OCI-LY1 (cell line): Measurements from ENCODE around the gene NUDCD3.

Source experiments
- H2AFZ ChIP-seq: fragments of 200-600 bp; sonication (generic), shearing (Covaris generic); 2 replicates; pipeline ENCODE4 v1.6.0; 2014; ENCODE audit warnings: antibody characterized with exemption, mild to moderate bottlenecking, low read length
- H3F3A ChIP-seq: fragments of 200-600 bp; sonication (generic), shearing (Covaris generic); 2 replicates; pipeline ENCODE4 v1.6.0; 2014; ENCODE audit warnings: mild to moderate bottlenecking, antibody characterized with exemption, low read length, moderate library complexity; ENCODE audit not compliant: insufficient read depth
- H3K27ac ChIP-seq: fragments of 200-600 bp; sonication (generic); 2 replicates; pipeline ENCODE4 v1.5.1; 2014; ENCODE audit warnings: low read length, mixed run types, mild to moderate bottlenecking, low read depth; ENCODE audit not compliant: poor library complexity, severe bottlenecking
- H3K27me3 ChIP-seq: fragments of 200-600 bp; sonication (generic); 2 replicates; pipeline ENCODE4 v1.6.0; 2014; ENCODE audit warnings: antibody characterized with exemption, mild to moderate bottlenecking, low read length, moderate library complexity; ENCODE audit not compliant: insufficient read depth
- H3K36me3 ChIP-seq: fragments of 200-600 bp; sonication (generic); 2 replicates; pipeline ENCODE4 v1.6.1; 2014; ENCODE audit warnings: mild to moderate bottlenecking, antibody characterized with exemption, low read length, moderate library complexity, mixed read lengths; ENCODE audit not compliant: insufficient read depth
- H3K4me1 ChIP-seq: fragments of 200-600 bp; sonication (generic); 2 replicates; pipeline ENCODE4 v1.5.1; 2014; ENCODE audit warnings: mild to moderate bottlenecking, low read length, moderate library complexity; ENCODE audit not compliant: insufficient read depth, severe bottlenecking
- H3K4me2 ChIP-seq: fragments of 200-600 bp; sonication (generic), shearing (Covaris generic); 2 replicates; pipeline ENCODE4 v1.6.1; 2014; ENCODE audit warnings: low read length
- H3K4me3 ChIP-seq: fragments of 200-600 bp; sonication (generic); 2 replicates; pipeline ENCODE4 v1.5.1; 2014; ENCODE audit warnings: low read length, low read depth, mild to moderate bottlenecking, mixed read lengths; ENCODE audit not compliant: poor library complexity, severe bottlenecking
- H3K79me2 ChIP-seq: fragments of 200-600 bp; shearing (Covaris generic); 2 replicates; pipeline ENCODE4 v1.6.1; 2016; ENCODE audit warnings: mixed run types, low read length, mixed read lengths; ENCODE audit not compliant: insufficient read depth
- H3K9ac ChIP-seq: fragments of 200-600 bp; sonication (generic), shearing (Covaris generic); 2 replicates; pipeline ENCODE4 v1.6.1; 2014; ENCODE audit warnings: mild to moderate bottlenecking, low read length, mixed read lengths
- H3K9me2 ChIP-seq: fragments of 200-600 bp; sonication (generic), shearing (Covaris generic); 2 replicates; pipeline ENCODE4 v1.6.1; 2014; ENCODE audit warnings: low read depth, mild to moderate bottlenecking, low read length, mixed read lengths
- H3K9me3 ChIP-seq: fragments of 200-600 bp; shearing (Covaris generic); 2 replicates; pipeline ENCODE4 v1.6.1; 2014; ENCODE audit warnings: low read length, mixed read lengths
- H4K20me1 ChIP-seq: fragments of 200-600 bp; sonication (generic), shearing (Covaris generic); 2 replicates; pipeline ENCODE4 v1.6.0; 2016; ENCODE audit warnings: mild to moderate bottlenecking, low read length; ENCODE audit not compliant: insufficient read depth
- EZH2 ChIP-seq: fragments of 200-600 bp; sonication (generic), shearing (Covaris generic); IDR thresholded peaks from 2 replicates; pipeline ENCODE4 v1.8.0; 2017; ENCODE audit warnings: borderline replicate concordance, mixed run types, mild to moderate bottlenecking, antibody characterized with exemption, low read length, moderate library complexity, mixed read lengths
- TF ChIP-seq, protein P1 (sequence below): fragments of 200-600 bp; sonication (generic), shearing (Covaris generic); IDR thresholded peaks from 2 replicates; pipeline ENCODE4 v1.5.1; 2017; ENCODE audit warnings: mild to moderate bottlenecking, antibody characterized with exemption, low read length, moderate library complexity, mixed read lengths

NUDCD3 gene

DNA sequence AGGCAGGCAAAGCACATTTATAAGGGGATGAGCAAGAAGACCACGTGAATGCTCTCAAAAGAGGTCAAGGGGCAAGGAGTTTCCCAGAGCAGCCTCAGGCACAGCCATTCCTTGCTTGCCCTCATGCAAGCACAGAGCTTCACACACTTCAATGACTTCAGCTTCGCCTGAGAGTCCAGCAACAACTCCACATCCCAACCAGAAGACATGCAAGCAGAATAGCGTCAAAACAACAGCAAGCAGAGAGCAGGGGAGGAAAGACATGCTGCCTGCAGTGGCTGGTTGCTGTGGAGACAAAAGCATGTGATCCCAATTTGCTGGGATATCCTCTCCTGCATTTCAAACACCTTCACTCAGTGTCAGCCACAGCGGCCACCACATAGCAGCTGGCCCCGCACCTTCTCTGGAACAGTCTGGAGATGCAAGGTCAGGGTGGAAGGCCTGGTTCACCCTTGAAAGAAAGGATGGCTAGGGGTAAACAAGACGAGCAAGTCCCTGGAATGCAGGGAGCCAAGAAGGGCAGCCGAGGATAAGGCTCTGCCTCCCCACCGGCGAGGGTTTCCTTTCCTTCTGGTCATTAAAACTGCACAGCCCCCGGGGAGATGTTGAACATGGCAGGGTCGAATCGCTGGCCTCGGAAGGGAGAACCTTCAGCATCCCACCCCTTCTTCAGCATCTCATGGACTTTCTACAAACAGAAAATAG is 104.9 kb downstream of the NUDCD3 start:
- Histone ChIP-seq H3K9me3 (no peaks in the 10 kb centered on the region), H3F3A (no peaks in the 10 kb centered on the region), H3K79me2 (no peaks in the 10 kb centered on the region), H3K4me1 (no peaks in the 10 kb centered on the region), H3K4me2 (no peak overlapping the region), H3K36me3 (peaks cover 52% of the 10 kb centered on the region; the same call in 1 of the 2 replicates), H2AFZ (no peak overlapping the region), H3K9me2 (no peaks in the 10 kb centered on the region), H3K27me3 (no peaks in the 10 kb centered on the region), H3K9ac (no peak overlapping the region), H4K20me1 (no peaks in the 10 kb centered on the region), H3K27ac (no peak overlapping the region), H3K4me3 (no peak overlapping the region)
- TF ChIP-seq EZH2: no peak
- TF ChIP-seq, protein P1, sequence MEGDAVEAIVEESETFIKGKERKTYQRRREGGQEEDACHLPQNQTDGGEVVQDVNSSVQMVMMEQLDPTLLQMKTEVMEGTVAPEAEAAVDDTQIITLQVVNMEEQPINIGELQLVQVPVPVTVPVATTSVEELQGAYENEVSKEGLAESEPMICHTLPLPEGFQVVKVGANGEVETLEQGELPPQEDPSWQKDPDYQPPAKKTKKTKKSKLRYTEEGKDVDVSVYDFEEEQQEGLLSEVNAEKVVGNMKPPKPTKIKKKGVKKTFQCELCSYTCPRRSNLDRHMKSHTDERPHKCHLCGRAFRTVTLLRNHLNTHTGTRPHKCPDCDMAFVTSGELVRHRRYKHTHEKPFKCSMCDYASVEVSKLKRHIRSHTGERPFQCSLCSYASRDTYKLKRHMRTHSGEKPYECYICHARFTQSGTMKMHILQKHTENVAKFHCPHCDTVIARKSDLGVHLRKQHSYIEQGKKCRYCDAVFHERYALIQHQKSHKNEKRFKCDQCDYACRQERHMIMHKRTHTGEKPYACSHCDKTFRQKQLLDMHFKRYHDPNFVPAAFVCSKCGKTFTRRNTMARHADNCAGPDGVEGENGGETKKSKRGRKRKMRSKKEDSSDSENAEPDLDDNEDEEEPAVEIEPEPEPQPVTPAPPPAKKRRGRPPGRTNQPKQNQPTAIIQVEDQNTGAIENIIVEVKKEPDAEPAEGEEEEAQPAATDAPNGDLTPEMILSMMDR: no peak

DNA sequence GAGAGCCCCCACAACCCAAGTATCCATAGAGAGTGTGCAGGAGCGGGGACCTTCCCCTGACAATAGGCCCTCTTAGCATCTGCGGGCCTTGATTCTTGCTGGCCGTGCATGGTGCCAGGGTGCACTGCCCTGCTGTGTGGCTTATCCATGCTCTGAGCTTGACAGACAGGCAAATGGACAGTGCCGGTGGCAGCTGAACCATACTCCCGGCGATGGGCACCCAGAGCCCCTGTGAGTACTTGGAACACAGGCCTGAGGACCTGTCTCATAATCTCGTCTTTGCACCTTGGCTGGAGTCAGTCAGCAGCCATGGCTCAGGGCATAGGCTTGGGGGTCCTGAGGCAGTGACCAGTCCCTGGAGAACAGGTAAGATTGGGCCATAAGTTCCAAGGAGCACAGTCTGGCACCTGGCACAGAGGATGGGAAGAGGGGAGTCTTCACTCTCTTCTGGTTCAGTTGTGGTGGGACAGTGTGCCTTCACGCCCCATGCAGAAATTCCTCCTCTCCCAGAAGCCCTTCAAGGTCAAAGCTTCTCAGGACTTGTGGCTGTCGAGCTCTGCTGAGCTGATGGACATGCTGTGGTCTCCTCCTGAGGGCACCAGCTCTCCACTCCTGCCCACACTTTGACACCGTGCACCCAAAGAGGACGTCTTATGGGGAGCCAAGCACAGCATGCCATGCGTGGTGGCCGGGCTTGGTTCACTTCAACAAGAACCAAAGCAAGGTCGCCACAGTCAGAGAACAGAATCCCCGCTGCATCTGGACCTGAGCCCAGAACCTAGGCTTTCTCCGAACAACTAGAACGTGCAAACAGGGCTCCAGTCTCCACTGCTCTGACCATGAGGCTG is 105.6 kb downstream of the NUDCD3 start:
- no peak overlapping the region for H3K27ac ChIP-seq
- TF ChIP-seq EZH2: no peak
- TF ChIP-seq, protein P1: no peak
- no peak overlapping the region for H2AFZ ChIP-seq
- H3K79me2 ChIP-seq: no peaks in the 10 kb centered on the region
- no peak overlapping the region for H3K4me3 ChIP-seq
- H3K4me1 ChIP-seq: no peaks in the 10 kb centered on the region
- no peaks in the 10 kb centered on the region for H3K9me3 ChIP-seq
- H3K27me3 ChIP-seq: no peaks in the 10 kb centered on the region
- H3F3A ChIP-seq: no peaks in the 10 kb centered on the region
- H4K20me1 ChIP-seq: no peaks in the 10 kb centered on the region
- H3K9ac ChIP-seq: no peak overlapping the region
- no peak overlapping the region for H3K4me2 ChIP-seq
- H3K36me3 ChIP-seq: peaks cover 48% of the 10 kb centered on the region; the same call in 1 of the 2 replicates
- no peaks in the 10 kb centered on the region for H3K9me2 ChIP-seq

DNA sequence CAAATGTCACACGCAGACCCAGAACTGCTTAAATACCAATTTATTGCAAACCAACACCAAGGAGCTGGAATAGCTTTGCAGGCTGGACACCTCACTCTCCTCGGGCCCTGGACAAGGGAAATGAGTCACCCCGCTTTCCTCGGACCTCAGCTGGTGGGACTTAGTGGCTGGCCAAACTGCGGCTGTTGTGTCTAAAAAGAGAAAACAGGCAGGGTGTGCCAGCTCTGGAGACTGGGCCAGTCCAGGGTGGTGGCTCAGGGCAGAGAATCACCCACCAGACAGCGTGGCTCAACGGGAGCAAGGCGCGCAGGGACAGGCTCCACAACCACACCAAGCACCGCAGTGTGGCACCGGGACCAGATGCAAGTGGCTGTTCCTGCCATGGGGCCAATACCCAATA is 106.9 kb downstream of the NUDCD3 start:
- no peaks in the 10 kb centered on the region for H3K27me3 ChIP-seq
- no peak overlapping the region for H3K4me2 ChIP-seq
- no peak overlapping the region for H3K27ac ChIP-seq
- no peak overlapping the region for H2AFZ ChIP-seq
- no peaks in the 10 kb centered on the region for H3K9me3 ChIP-seq
- no peak overlapping the region for H3K4me3 ChIP-seq
- H3F3A ChIP-seq: no peaks in the 10 kb centered on the region
- H3K79me2 ChIP-seq: no peaks in the 10 kb centered on the region
- H4K20me1 ChIP-seq: no peaks in the 10 kb centered on the region
- no peaks in the 10 kb centered on the region for H3K9me2 ChIP-seq
- peaks cover under 1% of the 10 kb centered on the region for H3K4me1 ChIP-seq
- H3K36me3 ChIP-seq: peaks cover 35% of the 10 kb centered on the region; the same call in 1 of the 2 replicates
- no peak for TF ChIP-seq EZH2
- TF ChIP-seq, protein P1: no peak
- no peak overlapping the region for H3K9ac ChIP-seq
